Measurements from ENCODE around the gene WASF2.

GRCh38 chr1:27358038-27358927 lies 131.7 kb downstream of the WASF2 start:
- TF ChIP-seq POLR2AphosphoS5 (IDR thresholded peaks at IDR 0.05; ENCODE audit: borderline replicate concordance, low read depth, low read length) (no peak), EZH2 (IDR thresholded peaks at IDR 0.05) (no peak), FOXP2 (optimal IDR thresholded peaks at IDR 0.05; ENCODE audit: control extremely low read depth, extremely low read length, insufficient read depth) (no peak)

Data from SK-N-MC (cell line).